HG03066 (cell line): ENCODE results near the gene B3GNT4.
"Not testable (repeated sequence)": the region's sequence is repeated elsewhere in the genome, so short reads cannot be mapped to it uniquely, and the experiment has no call there.

Source experiments
- ATAC-seq: cut with Tn5 transposase; IDR thresholded peaks from one replicate; pipeline ENCODE4 v1.9.1; 2021; ENCODE audit warnings: low read depth; ENCODE audit not compliant: unreplicated experiment

B3GNT4 gene

DNA sequence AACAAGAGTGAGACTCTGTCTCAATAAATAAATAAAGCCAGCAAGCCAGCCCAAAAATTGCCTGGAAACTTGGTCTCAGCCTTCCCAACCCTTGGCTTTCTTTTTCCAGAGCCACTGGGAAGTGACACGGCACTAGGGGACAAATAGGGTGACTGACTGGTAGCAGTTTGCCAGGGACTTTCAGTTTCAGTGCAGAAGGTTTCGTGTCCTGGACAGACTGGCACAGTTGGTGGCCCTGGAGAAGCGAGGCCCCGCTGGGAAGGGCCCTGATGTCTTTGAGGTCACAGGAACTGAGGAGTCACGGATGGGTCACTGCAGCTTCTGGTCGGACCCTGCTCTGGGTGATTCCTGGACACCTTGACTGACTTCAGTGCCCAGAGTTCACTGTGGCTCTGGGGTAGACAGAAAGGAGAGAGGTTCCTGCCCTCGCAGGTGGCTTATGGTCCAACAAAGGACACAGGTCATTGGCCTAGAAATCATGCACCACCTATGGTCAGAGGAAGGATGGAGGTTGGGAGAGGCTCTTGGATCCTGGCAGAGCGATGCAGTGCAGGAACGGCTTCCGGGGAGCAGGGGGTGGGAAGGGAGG lies 17.9 kb upstream of the B3GNT4 start:
- no peak for ATAC-seq

DNA sequence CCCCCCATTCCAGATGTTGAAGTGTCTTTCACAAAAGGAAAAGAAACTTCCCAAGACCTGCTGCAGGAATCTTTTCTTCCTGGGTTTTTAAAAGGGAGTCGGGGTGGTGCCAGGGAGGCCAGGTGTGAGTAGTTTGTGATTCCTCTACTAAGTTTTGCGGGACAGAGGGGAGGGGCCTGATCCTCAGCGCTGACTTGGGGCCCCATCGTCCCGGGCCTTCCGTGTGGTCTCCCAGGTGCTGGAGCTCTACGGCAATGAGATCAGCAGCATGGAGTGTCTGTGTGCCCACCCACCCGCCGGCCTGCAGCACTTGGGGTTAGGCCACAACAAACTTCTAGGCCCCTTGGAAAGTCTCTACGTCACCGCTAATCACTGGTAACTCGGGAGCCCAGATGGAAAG lies 16.0 kb upstream of the B3GNT4 start:
- no peak for ATAC-seq

DNA sequence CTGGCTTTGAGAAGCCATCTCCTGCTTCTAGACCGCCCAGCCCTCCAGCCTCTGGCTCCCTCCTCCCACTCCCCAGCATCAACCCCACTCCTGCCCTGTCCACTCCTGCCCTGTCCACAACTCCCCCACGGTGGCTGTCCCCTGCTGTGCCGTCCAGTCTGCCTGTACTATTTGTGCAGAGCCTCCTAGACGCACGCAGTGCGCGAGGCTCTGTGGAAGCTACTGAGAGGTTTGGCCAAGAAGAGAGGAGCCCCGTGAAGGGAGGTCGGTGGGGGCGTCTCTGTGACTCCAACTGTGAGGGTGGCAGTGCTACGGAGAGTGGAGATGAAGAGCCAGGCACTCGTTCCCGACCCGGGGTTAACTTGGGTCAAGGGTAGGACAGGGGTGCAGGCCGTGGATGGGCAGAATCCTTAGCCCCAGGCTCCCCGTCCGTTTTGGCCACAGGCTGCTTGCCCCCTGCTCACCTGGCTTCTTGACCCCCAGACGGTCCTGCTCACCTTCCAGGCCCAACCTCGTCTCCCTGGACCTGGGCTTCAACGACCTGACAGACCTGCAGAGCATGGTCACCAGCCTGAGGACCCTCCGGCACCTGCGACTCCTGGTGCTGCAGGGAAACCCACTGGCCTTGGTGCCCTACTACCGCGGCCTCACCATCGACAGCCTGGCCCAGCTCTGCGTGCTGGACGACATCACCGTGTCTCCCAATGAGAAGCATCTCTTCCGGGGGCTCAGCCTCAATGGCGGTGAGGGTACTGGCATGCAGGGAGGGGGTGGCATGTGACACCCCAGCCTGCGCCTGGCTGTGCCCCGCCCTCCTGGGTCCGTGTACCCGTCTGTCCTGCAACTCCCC lies 13.7 kb upstream of the B3GNT4 start:
- ATAC-seq = no peak

DNA sequence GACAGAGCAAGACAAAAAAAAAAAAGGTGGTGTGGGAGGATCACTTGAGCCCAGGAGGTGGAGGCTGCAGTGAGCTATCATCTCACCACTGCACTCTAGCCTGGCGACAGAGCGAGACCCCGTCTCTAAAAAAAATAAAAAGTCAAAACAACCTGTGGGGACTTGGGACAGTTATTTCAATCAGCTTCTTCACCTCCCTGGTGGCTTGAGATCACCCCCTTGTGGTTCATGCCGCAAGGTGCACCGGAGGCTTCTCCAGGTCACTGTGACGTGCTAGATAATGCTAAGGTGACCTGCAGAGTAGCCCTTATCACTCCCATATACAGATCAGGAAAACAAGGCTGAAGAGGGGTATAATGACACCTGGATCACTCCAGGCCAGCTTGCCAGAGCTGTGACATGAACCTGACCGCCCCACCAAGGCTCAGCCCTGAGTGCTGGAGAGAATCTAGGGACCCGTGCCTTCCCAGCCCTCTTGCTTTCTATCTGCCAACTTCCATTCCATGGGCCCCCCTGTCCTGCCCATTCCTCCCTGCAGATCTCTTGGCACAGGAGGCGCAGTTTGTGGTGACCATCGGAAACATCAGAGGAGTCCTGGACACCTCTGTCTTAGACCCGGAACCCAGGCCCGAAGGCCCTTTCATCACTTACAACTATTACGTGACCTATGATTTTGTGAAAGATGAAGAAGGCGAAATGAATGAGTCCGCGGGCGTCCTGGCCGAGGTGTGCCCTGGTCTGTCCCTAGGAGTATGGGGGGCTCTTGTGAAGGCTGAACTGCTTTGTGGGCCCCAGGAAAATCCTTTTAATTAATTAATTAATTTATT lies 12.5 kb upstream of the B3GNT4 start:
- ATAC-seq = no peak

DNA sequence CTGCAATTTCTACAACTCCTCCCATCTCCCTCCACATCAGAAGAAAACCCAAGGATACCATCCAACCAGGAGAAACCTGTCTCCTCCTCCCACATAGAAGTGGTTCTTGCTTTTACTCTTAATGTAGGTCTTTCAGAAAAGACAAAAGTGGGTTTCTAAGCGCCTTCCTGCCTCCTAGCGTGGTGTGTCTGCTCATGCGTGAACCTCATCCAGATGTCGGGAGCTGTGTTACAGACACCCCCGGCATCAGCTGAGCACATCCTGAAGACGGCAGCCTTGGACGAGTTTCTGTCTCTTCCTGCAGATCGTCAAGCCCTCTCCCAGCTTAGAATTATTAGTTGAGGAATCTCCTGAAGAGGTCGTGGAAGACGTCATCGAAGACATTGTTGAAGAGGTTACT lies 11.1 kb upstream of the B3GNT4 start:
- ATAC-seq = no peak

DNA sequence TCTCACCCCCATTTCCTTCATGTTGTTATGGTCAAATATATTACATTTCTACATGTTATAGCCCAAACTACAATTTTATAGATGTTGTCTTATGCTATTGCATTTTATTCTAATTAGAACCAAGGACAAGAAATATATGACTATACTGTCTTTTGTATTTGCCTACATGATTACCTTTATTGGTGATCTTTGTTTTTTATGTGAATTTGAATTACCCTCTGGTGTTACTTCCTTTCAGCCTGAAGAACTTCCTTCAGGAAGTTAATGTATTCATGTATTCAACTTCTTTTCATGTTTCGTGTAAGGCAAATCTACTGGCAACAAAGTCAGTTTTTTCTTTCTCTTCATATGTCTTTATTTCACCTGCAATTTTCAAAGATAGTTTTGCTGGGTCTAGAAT lies 8.7 kb upstream of the B3GNT4 start:
- no peak for ATAC-seq

DNA sequence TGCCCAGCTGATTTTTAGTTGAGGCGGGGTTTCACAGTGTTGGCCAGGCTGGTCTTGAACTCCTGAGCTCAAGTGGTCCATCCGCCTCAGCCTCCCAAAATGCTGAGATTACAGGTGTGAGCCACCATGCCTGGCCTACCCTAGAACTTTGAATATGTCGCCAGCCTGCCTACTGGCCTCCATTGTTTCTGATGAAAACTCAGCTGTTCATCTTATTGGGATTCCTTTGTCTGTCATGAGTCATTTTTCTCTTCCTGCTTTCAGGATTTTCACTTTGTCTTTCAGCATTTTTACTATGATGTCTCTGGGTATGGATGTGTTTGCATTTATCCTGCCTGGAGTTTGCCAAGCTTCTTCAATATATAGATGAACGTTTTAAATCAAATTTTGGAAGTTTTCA lies 8.1 kb upstream of the B3GNT4 start:
- ATAC-seq = no peak

DNA sequence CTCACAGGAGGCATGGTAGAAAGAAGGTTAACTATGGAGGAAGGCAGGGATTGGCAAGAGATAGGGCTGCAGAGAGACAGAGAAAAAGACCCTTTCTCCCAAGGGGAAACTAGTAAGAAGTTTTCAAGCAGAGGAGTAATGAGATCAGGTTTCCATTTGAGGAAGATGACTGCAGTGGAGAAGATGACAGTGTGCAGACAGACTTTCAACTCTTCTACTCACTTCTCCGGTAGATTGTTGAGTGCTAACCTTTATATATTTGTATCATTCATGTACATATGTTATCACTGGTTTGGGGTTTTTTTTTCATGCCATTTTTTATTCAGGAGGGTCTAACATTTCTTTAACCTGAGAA lies 5.9 kb upstream of the B3GNT4 start:
- no peak for ATAC-seq

DNA sequence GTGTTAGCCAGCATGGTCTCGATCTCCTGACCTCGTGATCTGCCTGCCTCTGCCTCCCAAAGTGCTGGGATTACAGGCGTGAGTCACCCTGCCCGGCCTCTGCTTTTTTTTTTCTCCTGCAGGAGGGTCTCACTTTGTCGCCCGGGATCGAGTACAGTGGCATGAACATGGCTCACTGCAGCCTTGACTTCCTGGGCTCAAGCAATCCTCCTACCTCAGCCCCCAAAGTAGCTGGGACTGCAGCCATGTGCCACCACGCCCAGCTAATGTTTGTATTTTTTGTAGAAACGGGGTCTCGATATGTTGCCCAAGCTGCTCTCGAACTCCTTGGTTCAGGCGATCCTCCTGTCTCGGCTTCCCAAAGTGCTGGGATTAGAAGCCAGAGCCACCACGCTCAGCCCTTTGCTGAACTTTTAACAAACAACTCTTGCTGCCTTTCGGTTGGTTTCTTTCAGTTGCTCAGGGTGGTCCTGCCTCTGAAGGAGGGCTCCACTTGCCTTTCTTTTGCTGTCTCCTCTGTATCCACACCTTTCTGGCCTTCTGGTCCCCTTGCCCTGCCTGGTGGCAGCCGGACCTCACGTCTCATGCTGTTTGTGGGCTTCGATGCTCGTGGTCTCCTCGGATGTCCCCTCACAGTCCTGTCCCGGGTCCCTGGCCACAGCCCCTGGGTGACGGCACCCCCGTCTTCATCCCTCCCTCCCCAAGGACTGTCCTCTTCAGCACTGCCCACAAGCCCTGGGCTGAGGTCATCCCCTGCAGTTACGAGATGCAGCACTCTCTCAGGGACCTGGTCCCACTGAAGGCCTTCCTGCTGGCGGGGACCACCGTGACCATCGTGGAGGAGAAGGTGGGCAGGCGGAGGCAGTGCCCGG lies 3.8 kb upstream of the B3GNT4 start:
- no peak for ATAC-seq

DNA sequence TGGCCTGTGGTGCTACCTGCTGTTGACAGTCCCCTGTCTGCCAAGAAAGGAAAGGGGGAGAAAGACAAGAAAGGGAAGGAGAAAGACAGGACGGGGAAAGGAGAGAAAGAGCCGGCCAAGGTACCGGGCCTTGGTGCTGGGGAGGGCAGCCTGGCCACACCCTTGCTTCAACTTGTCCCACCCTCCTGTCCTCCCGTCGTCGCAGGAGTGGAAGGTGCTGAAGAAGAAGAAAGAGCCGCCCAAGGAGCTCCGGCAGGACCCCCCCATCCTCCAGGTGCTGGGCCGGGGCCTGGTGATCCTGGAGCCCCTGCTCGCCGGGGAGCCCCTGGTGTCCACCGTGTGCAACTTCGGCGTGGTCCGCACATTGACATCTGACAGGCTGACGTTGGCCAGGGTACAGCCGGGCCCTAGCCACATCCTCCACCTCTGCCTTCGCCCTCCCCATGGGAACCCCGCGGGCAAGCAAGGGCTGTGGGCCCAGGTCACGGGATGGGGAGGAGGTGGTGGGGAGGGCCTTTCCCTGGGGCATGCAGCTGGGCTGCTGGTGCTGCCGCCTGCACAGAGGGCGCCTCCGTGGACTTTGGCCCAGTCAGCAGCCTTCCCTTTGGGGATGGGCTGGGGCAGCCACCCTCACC lies 2.9 kb upstream of the B3GNT4 start:
- no peak for ATAC-seq

DNA sequence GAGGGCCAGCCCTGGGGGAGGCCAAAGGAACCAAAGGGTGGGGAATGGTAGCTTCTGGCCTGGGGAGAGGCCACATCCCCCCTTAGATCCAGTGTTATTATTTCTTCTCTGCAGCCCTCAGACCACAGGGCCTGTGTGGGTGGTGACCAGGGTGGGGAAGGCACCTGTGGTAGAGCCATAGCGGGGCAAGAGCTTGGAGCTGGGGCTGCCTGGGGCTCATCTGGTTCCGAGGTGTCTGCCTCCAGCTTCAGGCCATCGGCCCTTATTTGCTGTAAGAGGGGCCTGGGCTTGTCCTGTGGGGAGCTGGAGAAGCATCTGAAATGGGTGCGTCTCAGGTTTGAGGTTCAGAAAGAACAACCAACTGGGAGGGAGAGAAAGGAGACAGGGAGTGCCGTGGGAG lies 2.1 kb upstream of the B3GNT4 start:
- no peak for ATAC-seq

DNA sequence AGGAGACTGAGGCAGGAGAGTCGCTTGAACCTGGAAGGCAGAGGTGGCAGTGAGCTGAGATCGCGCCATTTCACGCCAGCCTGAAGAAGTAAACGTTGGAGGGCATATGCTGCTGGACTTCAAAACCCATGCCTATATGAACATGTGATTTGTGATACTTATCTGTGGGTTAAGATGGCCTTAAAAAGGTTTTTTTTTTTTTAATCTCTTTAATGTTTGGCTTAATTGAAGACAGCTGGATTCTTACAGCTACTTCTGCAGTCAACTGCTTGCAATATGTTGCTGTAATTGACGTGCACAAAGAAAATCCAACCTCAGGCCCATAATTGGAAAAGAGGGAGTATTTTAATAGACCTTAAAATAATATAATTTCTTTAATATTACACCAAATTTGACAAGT lies 1.5 kb upstream of the B3GNT4 start:
- ATAC-seq = no peak

DNA sequence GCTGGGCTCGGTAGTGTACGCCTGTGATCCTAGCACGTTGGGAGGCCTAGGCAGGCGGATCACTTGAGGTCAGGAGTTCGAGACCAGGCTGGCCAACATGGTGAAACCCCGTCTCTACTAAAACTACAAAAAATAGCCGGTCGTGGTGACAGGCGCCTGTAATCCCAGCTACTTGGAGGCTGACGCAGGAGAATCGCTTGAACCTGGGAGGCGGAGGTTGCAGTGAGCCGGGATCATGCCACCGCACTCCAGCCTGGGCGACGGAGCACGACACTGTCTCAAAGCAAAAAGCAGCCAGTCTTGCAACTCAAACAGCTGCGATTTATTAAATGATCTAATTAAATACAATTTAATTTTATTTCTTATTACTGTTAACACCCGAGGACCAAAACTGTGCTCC lies 698 bp upstream of the B3GNT4 start:
- ATAC-seq = not testable (repeated sequence)

DNA sequence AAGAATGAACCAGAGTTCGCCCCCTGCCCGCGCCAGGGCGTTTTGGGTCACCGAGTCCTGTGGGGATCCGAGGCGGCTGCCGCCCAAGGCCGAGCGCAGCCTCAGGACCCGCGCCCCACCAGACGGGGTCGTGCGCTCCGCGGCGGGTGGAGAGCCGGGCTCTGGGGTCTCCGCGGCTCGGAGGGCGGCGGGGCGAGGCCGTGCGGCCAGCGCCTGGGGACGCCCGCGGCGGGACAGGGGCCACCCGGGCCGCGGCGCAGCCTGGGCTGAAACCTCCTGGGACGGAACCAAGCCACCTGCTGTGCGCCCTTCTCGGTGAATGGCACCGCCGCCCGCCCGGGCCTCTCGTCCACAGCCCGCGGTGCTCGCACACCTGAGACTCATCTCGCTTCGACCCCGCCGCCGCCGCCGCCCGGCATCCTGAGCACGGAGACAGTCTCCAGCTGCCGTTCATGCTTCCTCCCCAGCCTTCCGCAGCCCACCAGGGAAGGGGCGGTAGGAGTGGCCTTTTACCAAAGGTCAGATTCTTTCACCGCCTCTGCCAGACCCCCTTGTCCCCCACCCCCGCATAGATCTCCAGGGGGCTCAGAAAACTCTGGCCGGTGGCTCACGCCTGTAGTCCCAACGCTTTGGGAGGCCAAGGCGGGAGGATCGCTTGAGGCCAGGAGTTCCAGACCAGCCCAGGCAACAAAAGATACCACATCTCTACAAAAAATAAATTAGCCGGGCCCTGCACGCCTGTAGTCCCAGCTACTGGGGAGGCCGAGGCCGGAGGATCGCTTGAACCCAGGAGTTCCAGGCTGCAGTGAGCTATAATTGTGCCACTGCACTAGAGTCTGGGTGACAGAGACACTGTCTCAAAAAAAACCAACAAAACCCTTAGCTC lies 901 bp downstream of the B3GNT4 start:
- no peak for ATAC-seq

DNA sequence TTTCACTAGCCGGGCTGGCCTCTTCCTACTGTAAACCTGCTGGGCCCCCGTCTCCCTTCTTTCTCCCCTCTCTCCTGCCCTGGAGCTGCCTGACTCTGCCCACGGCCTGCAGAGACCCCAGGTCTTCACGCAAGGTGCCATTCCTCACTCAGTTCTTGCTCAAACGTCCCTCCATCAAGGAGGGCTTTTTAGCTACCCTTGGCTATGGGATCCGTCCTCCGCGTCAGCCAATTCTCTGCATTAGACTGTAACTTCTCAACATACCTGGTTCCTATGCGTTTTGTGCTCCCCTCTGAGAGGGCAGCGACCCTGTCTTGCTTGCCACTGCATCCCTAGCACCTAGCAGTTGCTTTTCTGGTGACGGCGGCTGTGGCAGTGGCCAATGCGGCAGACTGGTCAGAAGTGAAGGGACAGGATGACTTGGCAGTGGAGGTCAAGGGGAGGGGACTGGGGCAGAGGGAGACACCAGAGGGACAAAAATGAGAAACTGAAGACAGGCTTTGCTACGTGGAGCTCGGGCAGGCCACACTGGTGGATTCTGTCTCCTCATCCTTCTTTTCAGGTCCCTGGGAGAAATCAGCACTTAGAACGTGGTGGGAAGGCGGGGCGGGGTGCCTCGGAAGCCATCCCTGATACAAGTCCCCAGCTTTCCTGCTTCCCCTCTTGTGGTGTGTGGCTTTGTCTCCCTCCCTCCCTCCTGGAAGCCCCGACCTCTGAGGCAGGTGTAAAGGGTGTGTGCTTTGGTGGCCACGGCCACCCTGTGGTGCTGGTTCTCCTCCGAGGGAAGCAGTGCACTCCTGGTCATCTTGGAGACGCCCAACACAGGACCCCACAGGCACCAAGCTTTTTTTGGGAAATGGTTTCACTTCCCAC lies 1.8 kb downstream of the B3GNT4 start:
- ATAC-seq = no peak

DNA sequence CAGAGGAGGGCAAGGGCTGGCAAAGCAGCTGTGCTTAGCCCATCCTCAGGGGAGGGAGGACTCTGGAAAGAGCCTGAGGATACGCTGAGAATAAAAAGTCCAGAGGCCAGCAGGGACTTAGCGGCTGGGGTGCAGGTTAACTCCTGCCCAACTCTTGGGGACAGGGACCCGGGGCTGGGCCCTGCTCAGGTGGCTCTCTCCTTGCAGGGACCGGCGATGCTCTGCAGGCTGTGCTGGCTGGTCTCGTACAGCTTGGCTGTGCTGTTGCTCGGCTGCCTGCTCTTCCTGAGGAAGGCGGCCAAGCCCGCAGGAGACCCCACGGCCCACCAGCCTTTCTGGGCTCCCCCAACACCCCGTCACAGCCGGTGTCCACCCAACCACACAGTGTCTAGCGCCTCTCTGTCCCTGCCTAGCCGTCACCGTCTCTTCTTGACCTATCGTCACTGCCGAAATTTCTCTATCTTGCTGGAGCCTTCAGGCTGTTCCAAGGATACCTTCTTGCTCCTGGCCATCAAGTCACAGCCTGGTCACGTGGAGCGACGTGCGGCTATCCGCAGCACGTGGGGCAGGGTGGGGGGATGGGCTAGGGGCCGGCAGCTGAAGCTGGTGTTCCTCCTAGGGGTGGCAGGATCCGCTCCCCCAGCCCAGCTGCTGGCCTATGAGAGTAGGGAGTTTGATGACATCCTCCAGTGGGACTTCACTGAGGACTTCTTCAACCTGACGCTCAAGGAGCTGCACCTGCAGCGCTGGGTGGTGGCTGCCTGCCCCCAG lies 2.8 kb downstream of the B3GNT4 start:
- ATAC-seq = no peak

DNA sequence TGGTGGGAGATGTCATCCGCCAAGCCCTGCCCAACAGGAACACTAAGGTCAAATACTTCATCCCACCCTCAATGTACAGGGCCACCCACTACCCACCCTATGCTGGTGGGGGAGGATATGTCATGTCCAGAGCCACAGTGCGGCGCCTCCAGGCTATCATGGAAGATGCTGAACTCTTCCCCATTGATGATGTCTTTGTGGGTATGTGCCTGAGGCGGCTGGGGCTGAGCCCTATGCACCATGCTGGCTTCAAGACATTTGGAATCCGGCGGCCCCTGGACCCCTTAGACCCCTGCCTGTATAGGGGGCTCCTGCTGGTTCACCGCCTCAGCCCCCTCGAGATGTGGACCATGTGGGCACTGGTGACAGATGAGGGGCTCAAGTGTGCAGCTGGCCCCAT lies 3.5 kb downstream of the B3GNT4 start:
- no peak for ATAC-seq

DNA sequence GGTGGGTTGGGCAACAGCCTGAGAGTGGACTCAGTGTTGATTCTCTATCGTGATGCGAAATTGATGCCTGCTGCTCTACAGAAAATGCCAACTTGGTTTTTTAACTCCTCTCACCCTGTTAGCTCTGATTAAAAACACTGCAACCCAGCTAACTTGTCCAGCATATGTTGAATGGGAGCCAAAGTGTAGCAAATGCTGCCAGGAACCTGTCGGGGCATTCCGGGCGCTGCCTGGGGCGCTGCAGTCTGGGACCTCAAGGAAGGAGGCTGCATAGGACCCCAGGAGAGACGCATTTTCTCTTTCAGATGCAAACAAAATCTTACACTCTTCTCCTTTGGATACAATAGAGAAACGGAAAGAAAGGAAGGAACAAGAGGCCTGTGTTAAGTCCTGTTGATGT lies 3.9 kb downstream of the B3GNT4 start:
- no peak for ATAC-seq
